Panc1 (cell line): ENCODE results near the gene KASH5.

Source experiments
- CTCF ChIP-seq: fragments of 450-650 bp; IDR thresholded peaks from 2 replicates; pipeline ENCODE4 v1.5.1; 2017; ENCODE audit warnings: mild to moderate bottlenecking
- POLR2AphosphoS5 ChIP-seq: IDR thresholded peaks from 2 replicates; pipeline ENCODE4 v1.6.1; 2012; ENCODE audit warnings: mild to moderate bottlenecking, low read depth, low read length, moderate library complexity
- SIN3A ChIP-seq: IDR thresholded peaks from 2 replicates; pipeline ENCODE4 v1.6.1; 2012; ENCODE audit warnings: low read depth, mild to moderate bottlenecking, low read length, moderate library complexity, borderline replicate concordance; ENCODE audit not compliant: insufficient read depth
- TCF7L2 ChIP-seq: IDR thresholded peaks from 2 replicates; pipeline ENCODE4 v1.6.1; 2011; ENCODE audit warnings: mild to moderate bottlenecking, low read depth, low read length, inconsistent platforms
- TF ChIP-seq, protein P1 (sequence below), 2 experiments: IDR thresholded peaks; 2 replicates each; pipeline ENCODE4 v1.6.1; 2011 to 2012; ENCODE audit warnings: low read depth in 2 of 2, control low read depth in 1 of 2, low read length in 1 of 2, mild to moderate bottlenecking in 1 of 2, moderate library complexity in 1 of 2; ENCODE audit not compliant: insufficient read depth in 1 of 2

- TF ChIP-seq CTCF (no peak), POLR2AphosphoS5 (no peak), TCF7L2 (no peak), SIN3A (no peak)
- TF ChIP-seq, protein P1, sequence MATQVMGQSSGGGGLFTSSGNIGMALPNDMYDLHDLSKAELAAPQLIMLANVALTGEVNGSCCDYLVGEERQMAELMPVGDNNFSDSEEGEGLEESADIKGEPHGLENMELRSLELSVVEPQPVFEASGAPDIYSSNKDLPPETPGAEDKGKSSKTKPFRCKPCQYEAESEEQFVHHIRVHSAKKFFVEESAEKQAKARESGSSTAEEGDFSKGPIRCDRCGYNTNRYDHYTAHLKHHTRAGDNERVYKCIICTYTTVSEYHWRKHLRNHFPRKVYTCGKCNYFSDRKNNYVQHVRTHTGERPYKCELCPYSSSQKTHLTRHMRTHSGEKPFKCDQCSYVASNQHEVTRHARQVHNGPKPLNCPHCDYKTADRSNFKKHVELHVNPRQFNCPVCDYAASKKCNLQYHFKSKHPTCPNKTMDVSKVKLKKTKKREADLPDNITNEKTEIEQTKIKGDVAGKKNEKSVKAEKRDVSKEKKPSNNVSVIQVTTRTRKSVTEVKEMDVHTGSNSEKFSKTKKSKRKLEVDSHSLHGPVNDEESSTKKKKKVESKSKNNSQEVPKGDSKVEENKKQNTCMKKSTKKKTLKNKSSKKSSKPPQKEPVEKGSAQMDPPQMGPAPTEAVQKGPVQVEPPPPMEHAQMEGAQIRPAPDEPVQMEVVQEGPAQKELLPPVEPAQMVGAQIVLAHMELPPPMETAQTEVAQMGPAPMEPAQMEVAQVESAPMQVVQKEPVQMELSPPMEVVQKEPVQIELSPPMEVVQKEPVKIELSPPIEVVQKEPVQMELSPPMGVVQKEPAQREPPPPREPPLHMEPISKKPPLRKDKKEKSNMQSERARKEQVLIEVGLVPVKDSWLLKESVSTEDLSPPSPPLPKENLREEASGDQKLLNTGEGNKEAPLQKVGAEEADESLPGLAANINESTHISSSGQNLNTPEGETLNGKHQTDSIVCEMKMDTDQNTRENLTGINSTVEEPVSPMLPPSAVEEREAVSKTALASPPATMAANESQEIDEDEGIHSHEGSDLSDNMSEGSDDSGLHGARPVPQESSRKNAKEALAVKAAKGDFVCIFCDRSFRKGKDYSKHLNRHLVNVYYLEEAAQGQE (IDR thresholded peaks at IDR 0.05; ENCODE audit: insufficient read depth in 1 of 2, low read depth in 2 of 2, low read length in 1 of 2), result no peak
Measured at GRCh38 chr19:49408816-49409440, 20.9 kb downstream of the KASH5 start.
